IMR-90 (cell line): ENCODE results near the gene AKAP13.

Source experiments
- BHLHE40 ChIP-seq: fragments of 150-350 bp; IDR thresholded peaks from 2 replicates; pipeline ENCODE4 v1.6.1; 2016; ENCODE audit warnings: mild to moderate bottlenecking, low read depth, low read length
- CEBPB ChIP-seq: IDR thresholded peaks from 2 replicates; pipeline ENCODE4 v1.6.1; 2012; ENCODE audit warnings: low read depth, low read length, improper control_type of control experiment
- CHD1 ChIP-seq: IDR thresholded peaks from 2 replicates; pipeline ENCODE4 v1.6.1; 2012; ENCODE audit warnings: low read depth, low read length, improper control_type of control experiment
- CTCF ChIP-seq: conservative IDR thresholded peaks from 2 replicates; pipeline ENCODE4 v1.5.1; 2012; ENCODE audit warnings: mild to moderate bottlenecking, low read depth, low read length, improper control_type of control experiment
- ELK1 ChIP-seq: fragments of 150-350 bp; IDR thresholded peaks from 2 replicates; pipeline ENCODE4 v1.6.1; 2016; ENCODE audit warnings: low read depth, mild to moderate bottlenecking, low read length, moderate library complexity, borderline replicate concordance
- MXI1 ChIP-seq: IDR thresholded peaks from 2 replicates; pipeline ENCODE4 v1.6.1; 2012; ENCODE audit warnings: low read depth, mild to moderate bottlenecking, low read length, moderate library complexity, borderline replicate concordance
- POLR2A ChIP-seq: IDR thresholded peaks from 2 replicates; pipeline ENCODE4 v1.6.1; 2012; ENCODE audit warnings: mild to moderate bottlenecking, low read depth, low read length
- RAD21 ChIP-seq: IDR thresholded peaks from 2 replicates; pipeline ENCODE4 v1.6.1; 2012; ENCODE audit warnings: low read length, improper control_type of control experiment
- RCOR1 ChIP-seq: IDR thresholded peaks from 2 replicates; pipeline ENCODE4 v1.6.1; 2012; ENCODE audit warnings: mild to moderate bottlenecking, low read length, improper control_type of control experiment; ENCODE audit not compliant: insufficient replicate concordance
- SMC3 ChIP-seq: fragments of 150-350 bp; IDR thresholded peaks from 2 replicates; pipeline ENCODE4 v1.6.1; 2016; ENCODE audit warnings: low read depth, mild to moderate bottlenecking, antibody characterized with exemption, low read length, moderate library complexity
- USF2 ChIP-seq: fragments of 150-350 bp; IDR thresholded peaks from 2 replicates; pipeline ENCODE4 v1.6.1; 2017; ENCODE audit warnings: mild to moderate bottlenecking, antibody characterized with exemption, low read length, low read depth

- peak; percentile 73 for TF ChIP-seq POLR2A
- TF ChIP-seq CTCF: no peak
- no peak for TF ChIP-seq CEBPB
- peak; percentile 26 for TF ChIP-seq RAD21
- TF ChIP-seq USF2: peak; percentile 40; the same call in 1 of the 2 replicates
- no peak for TF ChIP-seq CHD1
- no peak for TF ChIP-seq SMC3
- no peak for TF ChIP-seq MXI1
- TF ChIP-seq RCOR1: no peak
- no peak for TF ChIP-seq ELK1
- TF ChIP-seq BHLHE40: peak; percentile 32; the same call in 1 of the 2 replicates
These were observed at the start of gene AKAP13 for GRCh38 chr15:85380217-85380811.
